ENCODE data around the gene OR4B1.
"Not testable (repeated sequence)": the region's sequence is repeated elsewhere in the genome, so short reads cannot be mapped to it uniquely, and the experiment has no call there.

GRCh38 chr11:48190906-48191654, 25.5 kb upstream of the OR4B1 start:
- not testable (repeated sequence) for TF ChIP-seq CTCF (conservative IDR thresholded peaks at IDR 0.05; ENCODE audit: low read length); EZH2phosphoT487 (IDR thresholded peaks at IDR 0.05; ENCODE audit: borderline replicate concordance, low read depth, low read length)
